Measurements from ENCODE around the gene BMPER. TPM values are rescaled to one million over a fixed set of nuclear protein-coding genes. Genes with fewer than 3 reads are reported as not detected.

BMPER gene
- total RNA-seq, 1 experiment from 2014 or later, result 0.05 TPM

DNA sequence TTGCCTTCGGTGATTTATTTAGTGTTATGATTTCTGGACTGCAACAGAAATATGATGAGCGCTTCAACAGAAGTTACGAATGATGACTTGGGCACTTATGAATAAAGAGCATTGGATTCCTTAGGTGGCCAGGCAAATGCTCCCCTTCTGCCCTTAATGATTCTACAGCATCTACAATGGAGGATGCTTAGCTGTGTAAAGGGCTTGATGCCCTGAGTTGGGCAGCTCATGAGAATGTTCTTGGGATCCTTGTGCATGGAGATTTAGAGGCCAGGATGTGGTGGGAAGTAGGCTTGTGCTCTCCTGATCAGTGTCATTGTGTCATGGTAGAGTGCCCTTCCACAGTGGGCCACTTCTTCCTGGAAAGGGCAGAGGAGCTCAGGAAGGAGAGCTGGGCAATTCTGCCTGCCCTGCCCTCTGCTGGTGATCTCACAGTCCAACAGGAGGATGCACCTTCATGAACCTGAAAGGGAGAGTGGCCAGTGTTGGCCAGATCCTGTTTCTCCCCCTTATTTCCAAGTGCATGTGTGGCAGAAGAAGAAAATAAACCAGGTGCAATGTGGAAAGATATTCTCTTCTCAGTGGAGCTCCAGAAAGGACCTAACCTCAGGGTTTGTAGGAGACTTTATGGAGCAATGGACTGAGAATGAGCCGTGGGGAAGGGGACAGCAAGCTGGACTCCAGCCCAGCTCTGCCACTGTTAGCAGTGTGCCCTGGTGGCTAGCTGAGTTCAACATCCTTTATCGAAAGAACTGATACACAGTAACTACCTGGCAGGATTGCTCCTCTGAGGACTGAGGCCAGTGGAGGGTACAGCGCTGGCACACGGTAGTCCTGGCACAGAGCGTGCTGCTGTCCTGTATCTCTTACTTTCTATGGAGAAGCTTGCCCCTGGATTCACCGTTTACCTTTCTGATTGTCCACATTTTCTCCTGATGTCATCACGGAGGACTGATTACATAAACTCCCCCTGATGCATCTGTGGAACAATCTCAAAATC, 182.9 kb downstream of the BMPER start:
- DNase-seq (ENCODE audit: low read depth, low spot score), result peak; percentile 79
- in situ Hi-C loops (cut with HindIII; ENCODE audit: low pct_unique_long_range_greater_than_20kb, low sequenced_read_pairs), result no loop called here

GRCh38 chr7:34090816-34091215, 185.5 kb downstream of the BMPER start:
- DNase-seq (ENCODE audit: low read depth, low spot score), result no peak
- in situ Hi-C loops (cut with HindIII; ENCODE audit: low pct_unique_long_range_greater_than_20kb, low sequenced_read_pairs), result no loop called here

DNA sequence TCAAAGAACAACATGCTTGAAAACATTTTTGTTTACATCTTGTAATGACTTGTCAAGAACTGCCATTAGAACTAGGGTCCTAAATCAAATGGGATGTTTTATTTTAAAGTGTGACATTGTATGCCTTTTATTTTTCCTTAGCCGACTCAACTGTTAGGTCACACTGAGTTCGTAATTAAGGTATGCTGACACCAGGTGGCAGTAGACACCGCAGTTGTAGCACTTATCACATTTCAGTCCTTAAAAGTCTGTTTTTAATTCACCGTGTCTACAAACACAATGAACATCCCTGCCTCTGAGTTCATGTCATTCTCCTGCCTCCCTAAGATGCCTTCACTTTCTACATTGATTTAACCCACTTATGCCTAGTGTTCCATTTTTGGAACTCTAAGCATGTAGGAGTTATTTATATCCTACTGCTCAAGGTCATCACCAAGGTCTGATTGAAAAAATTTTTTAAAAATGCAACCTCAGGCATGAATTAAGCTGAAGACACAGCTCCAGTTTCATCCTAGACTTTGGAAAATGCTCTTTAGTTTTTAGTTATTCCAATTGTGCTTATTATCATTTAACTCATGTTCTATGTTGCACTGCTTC, 186.1 kb downstream of the BMPER start:
- DNase-seq (ENCODE audit: low read depth, low spot score), result peak; percentile 79
- in situ Hi-C loops (cut with HindIII; ENCODE audit: low pct_unique_long_range_greater_than_20kb, low sequenced_read_pairs), result no loop called here

GRCh38 chr7:34093276-34093675, 187.9 kb downstream of the BMPER start:
- no peak for DNase-seq (ENCODE audit: low read depth, low spot score)
- in situ Hi-C loops (cut with HindIII; ENCODE audit: low pct_unique_long_range_greater_than_20kb, low sequenced_read_pairs), result no loop called here

DNA sequence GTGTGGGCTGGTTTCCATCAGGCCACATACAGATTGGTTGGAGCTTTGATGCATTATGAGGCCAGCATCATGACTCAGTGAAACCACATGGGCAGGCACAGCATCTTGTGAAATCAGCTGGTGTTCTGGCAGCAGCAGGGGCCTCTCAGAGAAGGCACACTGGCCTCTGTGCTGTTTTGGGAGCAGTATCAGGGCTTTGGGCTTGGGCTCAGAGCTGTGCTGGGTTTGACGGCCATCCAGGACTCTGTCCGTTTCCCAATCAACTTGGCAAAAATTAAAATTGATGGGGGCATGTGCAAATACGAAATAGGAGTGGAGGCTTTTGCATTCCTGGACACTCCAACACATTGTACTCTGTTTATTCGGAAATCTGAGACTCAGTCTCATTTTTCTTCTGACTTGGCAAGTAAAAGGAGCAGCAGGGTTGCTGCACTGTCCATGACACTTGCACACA, 190.9 kb downstream of the BMPER start:
- DNase-seq (ENCODE audit: low read depth, low spot score), result peak; percentile 11
- in situ Hi-C loops (cut with HindIII; ENCODE audit: low pct_unique_long_range_greater_than_20kb, low sequenced_read_pairs), result no loop called here

DNA sequence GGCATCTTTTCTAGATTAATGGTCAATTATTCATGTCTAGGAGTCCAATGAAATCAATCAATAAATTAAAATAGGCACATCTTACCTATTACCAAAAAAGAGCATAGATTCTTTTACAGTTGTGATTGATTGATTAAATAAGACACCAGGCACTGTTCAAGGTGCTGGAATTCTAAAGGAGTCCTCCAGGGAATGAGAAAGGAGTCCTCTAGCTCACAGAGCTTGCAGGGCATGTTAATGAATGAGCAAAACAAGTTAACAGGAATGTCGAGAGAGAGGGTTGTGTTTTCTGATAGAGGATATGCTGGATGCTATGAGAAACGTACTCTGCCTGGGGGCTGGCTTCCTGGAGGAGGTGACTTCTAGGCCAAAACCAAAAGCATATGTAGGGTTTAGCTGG, 191.4 kb downstream of the BMPER start:
- in situ Hi-C loops (cut with HindIII; ENCODE audit: low pct_unique_long_range_greater_than_20kb, low sequenced_read_pairs), result no loop called here
- DNase-seq (ENCODE audit: low read depth, low spot score), result no peak

DNA sequence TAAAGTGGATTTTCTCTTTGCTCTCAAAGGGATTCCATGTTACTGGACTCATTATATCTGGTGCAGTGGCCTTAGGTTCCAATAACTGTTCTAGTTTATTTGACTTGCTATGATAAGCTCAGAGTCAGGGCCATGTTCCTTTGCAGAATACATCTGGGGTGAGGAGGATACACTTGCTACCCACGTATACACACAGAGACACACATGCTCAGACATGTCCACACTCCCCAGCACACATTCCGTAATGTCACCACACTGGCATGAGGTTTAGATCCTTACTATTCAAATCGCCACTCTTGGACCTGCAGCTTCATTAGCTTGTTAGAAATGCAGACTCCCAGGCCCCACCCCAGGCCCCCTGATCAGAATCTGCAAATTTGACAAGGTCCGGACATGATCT, 195.3 kb downstream of the BMPER start:
- in situ Hi-C loops (cut with HindIII; ENCODE audit: low pct_unique_long_range_greater_than_20kb, low sequenced_read_pairs), result no loop called here
- DNase-seq (ENCODE audit: low read depth, low spot score), result no peak

- DNase-seq (ENCODE audit: low read depth, low spot score), result no peak
- in situ Hi-C loops (cut with HindIII; ENCODE audit: low pct_unique_long_range_greater_than_20kb, low sequenced_read_pairs), result no loop called here
Observed at GRCh38 chr7:34104115-34104514, 198.8 kb downstream of the BMPER start.

- in situ Hi-C loops (cut with HindIII; ENCODE audit: low pct_unique_long_range_greater_than_20kb, low sequenced_read_pairs), result no loop called here
- no peak for DNase-seq (ENCODE audit: low read depth, low spot score)
Observed at GRCh38 chr7:34104992-34105391, 199.7 kb downstream of the BMPER start.

DNA sequence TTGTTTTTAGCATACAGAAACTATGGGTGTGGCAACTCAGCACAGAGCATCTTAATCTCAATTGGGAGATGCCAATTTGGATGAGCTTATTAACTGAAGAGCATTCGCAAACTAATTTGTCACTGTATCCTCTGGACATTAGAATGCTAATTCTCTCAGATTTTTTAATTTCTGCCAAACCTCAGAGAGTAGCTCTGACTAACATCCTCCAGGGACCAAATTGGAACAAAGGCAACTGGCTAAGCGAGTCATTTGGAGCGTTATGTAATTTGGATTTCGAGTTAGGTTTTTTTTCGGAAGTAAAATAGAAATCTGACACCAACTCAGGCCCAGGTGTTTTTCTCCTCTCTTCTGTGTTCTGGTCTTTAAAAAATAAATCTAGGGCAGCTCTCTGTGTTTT, 201.9 kb downstream of the BMPER start:
- in situ Hi-C loops (cut with HindIII; ENCODE audit: low pct_unique_long_range_greater_than_20kb, low sequenced_read_pairs), result no loop called here
- no peak for DNase-seq (ENCODE audit: low read depth, low spot score)

- DNase-seq (ENCODE audit: low read depth, low spot score), result no peak
- in situ Hi-C loops (cut with HindIII; ENCODE audit: low pct_unique_long_range_greater_than_20kb, low sequenced_read_pairs), result no loop called here
Observed at GRCh38 chr7:34108165-34108564, 202.8 kb downstream of the BMPER start.

- in situ Hi-C loops (cut with HindIII; ENCODE audit: low pct_unique_long_range_greater_than_20kb, low sequenced_read_pairs), result no loop called here
- no peak for DNase-seq (ENCODE audit: low read depth, low spot score)
Observed at GRCh38 chr7:34109936-34110780, 204.8 kb downstream of the BMPER start.

GRCh38 chr7:34111031-34111430, 205.7 kb downstream of the BMPER start:
- in situ Hi-C loops (cut with HindIII; ENCODE audit: low pct_unique_long_range_greater_than_20kb, low sequenced_read_pairs), result no loop called here
- DNase-seq (ENCODE audit: low read depth, low spot score), result no peak

- no peak for DNase-seq (ENCODE audit: low read depth, low spot score)
- in situ Hi-C loops (cut with HindIII; ENCODE audit: low pct_unique_long_range_greater_than_20kb, low sequenced_read_pairs), result no loop called here
Observed at GRCh38 chr7:34115503-34115902, 210.2 kb downstream of the BMPER start.

DNA sequence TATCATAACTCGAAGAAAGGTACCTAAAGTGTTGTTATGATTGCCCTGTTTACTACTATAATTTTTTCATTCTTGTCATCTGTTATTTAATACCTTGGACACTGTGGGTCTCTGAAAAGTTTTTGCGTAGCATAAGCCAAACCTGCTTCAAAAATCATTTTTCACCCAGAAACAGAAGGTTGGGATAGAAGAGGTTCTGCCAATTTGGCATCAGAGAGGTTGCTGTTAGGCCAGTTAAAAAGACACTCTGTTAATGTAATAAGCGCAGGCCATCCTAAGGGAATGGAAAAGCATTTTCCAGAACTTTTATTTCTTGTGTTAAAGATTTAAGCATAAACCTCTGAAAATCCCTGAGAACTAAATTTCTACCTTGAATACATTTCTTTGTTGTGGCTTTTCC, 212.2 kb downstream of the BMPER start:
- in situ Hi-C loops (cut with HindIII; ENCODE audit: low pct_unique_long_range_greater_than_20kb, low sequenced_read_pairs), result no loop called here
- DNase-seq (ENCODE audit: low read depth, low spot score), result no peak

DNA sequence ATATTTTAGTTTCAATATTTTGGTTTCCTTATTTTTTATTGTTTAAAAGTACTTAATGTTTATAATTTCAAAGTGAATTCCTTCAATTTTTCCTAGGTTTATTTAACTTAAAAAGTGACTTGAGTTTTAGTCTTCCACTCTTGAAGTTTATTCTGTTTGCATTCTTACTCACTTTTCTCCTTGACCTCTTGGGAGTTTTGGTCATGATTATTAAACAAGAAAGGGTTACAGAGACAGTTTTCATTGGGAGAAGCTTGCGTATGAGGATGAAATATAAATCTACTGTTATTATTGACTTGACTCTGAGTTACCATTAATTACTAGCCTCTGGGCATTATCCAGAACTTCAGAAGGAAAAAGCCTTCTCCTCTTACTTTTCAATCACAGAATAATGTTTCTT, 216.0 kb downstream of the BMPER start:
- no peak for DNase-seq (ENCODE audit: low read depth, low spot score)

DNA sequence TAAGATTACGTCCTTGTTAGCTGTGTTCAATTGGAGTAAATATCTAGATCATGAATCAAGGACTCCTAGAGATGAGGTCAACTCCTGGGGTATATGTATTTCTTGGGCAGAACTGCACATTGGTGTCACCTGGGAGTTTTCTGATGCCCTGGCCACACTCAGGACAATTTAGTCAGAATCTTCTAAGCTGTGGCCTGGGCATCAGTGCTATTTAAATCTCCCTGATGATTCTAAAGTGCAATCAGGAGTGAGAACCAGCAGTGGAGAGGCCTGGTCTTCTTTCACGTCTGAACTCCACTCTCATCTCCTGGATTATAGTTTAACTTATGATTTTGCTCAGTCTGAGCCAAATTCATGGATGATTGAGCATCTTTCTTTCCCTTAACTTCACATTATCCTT, 218.0 kb downstream of the BMPER start:
- in situ Hi-C loops (cut with HindIII; ENCODE audit: low pct_unique_long_range_greater_than_20kb, low sequenced_read_pairs), result no loop called here
- no peak for DNase-seq (ENCODE audit: low read depth, low spot score)

More for the DNA sequence above, 216.0 kb downstream of the BMPER start:
- in situ Hi-C loops (cut with HindIII; ENCODE audit: low pct_unique_long_range_greater_than_20kb, low sequenced_read_pairs), result no loop called here

DNA sequence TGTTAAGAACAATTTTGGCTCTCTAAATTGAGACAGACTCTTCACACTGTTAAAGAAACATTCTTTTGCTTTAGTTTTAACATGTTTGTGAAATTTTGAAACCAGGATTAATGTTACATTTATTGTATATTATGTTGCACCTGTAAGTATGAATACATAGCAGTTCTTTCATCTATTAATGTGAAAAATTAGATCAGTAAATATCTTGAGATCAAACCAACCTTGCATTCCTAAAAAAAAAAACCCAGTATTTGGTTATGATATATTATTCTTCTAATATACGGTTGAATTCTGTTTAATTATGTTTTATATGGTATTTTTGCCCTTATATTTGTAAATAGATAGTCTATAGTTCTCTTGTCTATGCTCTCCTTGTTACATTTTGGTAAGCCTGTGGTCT, 219.4 kb downstream of the BMPER start:
- in situ Hi-C loops (cut with HindIII; ENCODE audit: low pct_unique_long_range_greater_than_20kb, low sequenced_read_pairs), result no loop called here
- no peak for DNase-seq (ENCODE audit: low read depth, low spot score)
